KMS-11 (cell line): ENCODE measurements around the gene DHFR.

Experiments
- H2AFZ ChIP-seq: fragments of 200-600 bp; sonication (generic); 2 replicates; pipeline ENCODE4 v1.6.1; 2016; ENCODE audit warnings: antibody characterized with exemption, mixed run types, low read depth
- H3K27ac ChIP-seq: fragments of 200-600 bp; sonication (generic); 2 replicates; pipeline ENCODE4 v1.6.1; 2016; ENCODE audit warnings: mild to moderate bottlenecking, mixed run types
- H3K27me3 ChIP-seq: fragments of 200-600 bp; sonication (generic); 2 replicates; pipeline ENCODE4 v1.6.1; 2017; ENCODE audit warnings: mild to moderate bottlenecking, low read depth, mixed run types, moderate library complexity; ENCODE audit not compliant: insufficient read depth
- H3K36me3 ChIP-seq: fragments of 200-600 bp; sonication (generic); 2 replicates; pipeline ENCODE4 v1.6.1; 2017; ENCODE audit warnings: mild to moderate bottlenecking, mixed run types; ENCODE audit not compliant: insufficient read depth
- H3K4me1 ChIP-seq: fragments of 200-600 bp; sonication (generic); 2 replicates; pipeline ENCODE4 v1.6.1; 2016; ENCODE audit warnings: mild to moderate bottlenecking, low read depth, mixed run types; ENCODE audit not compliant: poor library complexity, severe bottlenecking
- H3K4me2 ChIP-seq: fragments of 200-600 bp; sonication (generic); 2 replicates; pipeline ENCODE4 v1.7.0; 2016; ENCODE audit warnings: mild to moderate bottlenecking, mixed run types
- H3K4me3 ChIP-seq: fragments of 200-600 bp; sonication (generic); IDR thresholded peaks from 2 replicates; pipeline ENCODE4 v1.6.1; 2017; ENCODE audit warnings: low read depth, low read length, mixed read lengths; ENCODE audit not compliant: insufficient read depth
- H3K79me2 ChIP-seq: fragments of 200-600 bp; sonication (generic); 2 replicates; pipeline ENCODE4 v1.6.1; 2016; ENCODE audit warnings: low read depth, mixed run types; ENCODE audit not compliant: insufficient read depth
- H3K9ac ChIP-seq: fragments of 200-600 bp; sonication (generic); 2 replicates; pipeline ENCODE4 v1.6.1; 2016; ENCODE audit warnings: mild to moderate bottlenecking, mixed run types
- H4K20me1 ChIP-seq: fragments of 200-600 bp; sonication (generic); 2 replicates; pipeline ENCODE4 v1.6.1; 2016; ENCODE audit warnings: mild to moderate bottlenecking, mixed run types; ENCODE audit not compliant: insufficient read depth
- CTCF ChIP-seq: fragments of 200-600 bp; sonication (generic); conservative IDR thresholded peaks from 2 replicates; pipeline ENCODE4 v1.6.1; 2017; ENCODE audit warnings: low read depth, mild to moderate bottlenecking, antibody characterized with exemption, low read length, moderate library complexity, mixed read lengths

Gene DHFR

GRCh38 chr5:80576383-80576782 lies 78.4 kb downstream of the DHFR start:
- no peak overlapping the region for H3K4me2 ChIP-seq
- H3K27me3 ChIP-seq: no peaks in the 10 kb centered on the region
- no peaks in the 10 kb centered on the region for H3K36me3 ChIP-seq
- H3K27ac ChIP-seq: no peak overlapping the region
- H4K20me1 ChIP-seq: no peaks in the 10 kb centered on the region
- TF ChIP-seq CTCF: no peak
- no peak overlapping the region for H3K4me3 ChIP-seq
- no peaks in the 10 kb centered on the region for H3K79me2 ChIP-seq
- H2AFZ ChIP-seq: no peak overlapping the region
- H3K4me1 ChIP-seq: no peaks in the 10 kb centered on the region
- H3K9ac ChIP-seq: no peak overlapping the region
